Measurements from ENCODE around the gene CD300A. TPM values are rescaled to one million over a fixed set of nuclear protein-coding genes. Genes with fewer than 3 reads are reported as not detected.
"Not testable (repeated sequence)": the region's sequence is repeated elsewhere in the genome, so short reads cannot be mapped to it uniquely, and the experiment has no call there.

The CD300A gene
- total and polyA plus RNA-seq, 2 donors (not counting 1 experiment from before 2014, with no cell fraction given) = 2.4 to 5.7 TPM

DNA sequence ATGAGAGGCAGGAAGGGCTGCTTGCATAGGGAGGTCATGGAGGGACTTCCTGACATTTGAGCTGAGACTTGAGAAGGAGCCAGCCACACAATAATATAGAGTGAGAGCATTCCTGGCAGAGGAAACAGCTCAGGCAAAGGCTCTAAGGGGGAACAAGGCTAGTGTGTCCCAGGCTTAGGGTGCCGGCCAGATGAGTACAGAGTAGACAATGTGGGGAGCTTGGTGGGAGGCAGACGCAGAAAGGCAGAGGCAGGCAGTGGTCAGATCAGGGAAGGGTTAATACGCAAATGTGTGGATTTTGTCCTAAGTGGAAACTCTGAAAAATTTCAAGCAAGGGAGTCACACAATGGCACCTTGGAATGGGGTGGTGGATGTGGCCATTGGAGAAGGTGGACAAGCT, 33.6 kb downstream of the CD300A start:
- WGBS (ENCODE audit: insufficient coverage) = 98% methylated on average over 3 of the region's 3 CpGs
- CTCF ChIA-PET = interaction anchor here (1.2 to 1.9 kb wide), 3 partner anchors 10 to 132 kb away, joined by 3 to 7 read pairs (median 5); partner anchors contain the start of gene GPR142
- Histone ChIP-seq H2AFZ (ENCODE audit: insufficient read depth, low read depth, low read length, poor library complexity, severe bottlenecking) (no peak overlapping the region), H3K36me3 (replicated peaks in 1 of 2; ENCODE audit: control extremely low read depth in 1 of 2, control insufficient read depth in 1 of 2, extremely low read depth in 1 of 2, insufficient read depth in 2 of 2, low read length in 1 of 2) (no peaks in the 10 kb centered on the region), H3K27me3 (replicated peaks in 1 of 4; ENCODE audit: control extremely low read depth in 1 of 4, control insufficient read depth in 3 of 4, insufficient read depth in 4 of 4, low read length in 3 of 4) (no peaks in the 10 kb centered on the region), H4K20me1 (ENCODE audit: control insufficient read depth, insufficient read depth, low read length, poor library complexity, severe bottlenecking) (no peaks in the 10 kb centered on the region), H3K4me2 (replicated peaks; ENCODE audit: low read depth, low read length, poor library complexity, severe bottlenecking) (no peak overlapping the region), H3K9me3 (ENCODE audit: control extremely low read depth in 1 of 3, control insufficient read depth in 2 of 3, insufficient read depth in 1 of 3, low read length in 2 of 3) (no peaks in the 10 kb centered on the region), H3K79me2 (ENCODE audit: control insufficient read depth, insufficient read depth, low read length) (no peaks in the 10 kb centered on the region), H3K9ac (ENCODE audit: low read length) (no peak overlapping the region), H3K4me1 (ENCODE audit: control insufficient read depth in 2 of 2, insufficient read depth in 2 of 2, low read length in 2 of 2) (no peaks in the 10 kb centered on the region), H3K4me3 (ENCODE audit: control extremely low read depth in 1 of 5, extremely low read depth in 1 of 5, insufficient read depth in 1 of 5, low read depth in 2 of 5, low read length in 4 of 5) (no peak overlapping the region), H3K27ac (ENCODE audit: low read length in 2 of 2) (no peak overlapping the region)
- Mint-ChIP-seq H3K9me3 (ENCODE audit: insufficient read depth) (no peaks in the 10 kb centered on the region), H3K27me3 (peaks cover 4% of the 10 kb centered on the region), H3K4me1 (no peaks in the 10 kb centered on the region), H3K27ac (no peak overlapping the region), H3K4me3 (no peak overlapping the region)
- no peak for TF ChIP-seq EZH2 (IDR thresholded peaks at IDR 0.05; ENCODE audit: borderline replicate concordance, insufficient read depth, low read depth, low read length, poor library complexity, severe bottlenecking)
- TF ChIP-seq, protein P1, sequence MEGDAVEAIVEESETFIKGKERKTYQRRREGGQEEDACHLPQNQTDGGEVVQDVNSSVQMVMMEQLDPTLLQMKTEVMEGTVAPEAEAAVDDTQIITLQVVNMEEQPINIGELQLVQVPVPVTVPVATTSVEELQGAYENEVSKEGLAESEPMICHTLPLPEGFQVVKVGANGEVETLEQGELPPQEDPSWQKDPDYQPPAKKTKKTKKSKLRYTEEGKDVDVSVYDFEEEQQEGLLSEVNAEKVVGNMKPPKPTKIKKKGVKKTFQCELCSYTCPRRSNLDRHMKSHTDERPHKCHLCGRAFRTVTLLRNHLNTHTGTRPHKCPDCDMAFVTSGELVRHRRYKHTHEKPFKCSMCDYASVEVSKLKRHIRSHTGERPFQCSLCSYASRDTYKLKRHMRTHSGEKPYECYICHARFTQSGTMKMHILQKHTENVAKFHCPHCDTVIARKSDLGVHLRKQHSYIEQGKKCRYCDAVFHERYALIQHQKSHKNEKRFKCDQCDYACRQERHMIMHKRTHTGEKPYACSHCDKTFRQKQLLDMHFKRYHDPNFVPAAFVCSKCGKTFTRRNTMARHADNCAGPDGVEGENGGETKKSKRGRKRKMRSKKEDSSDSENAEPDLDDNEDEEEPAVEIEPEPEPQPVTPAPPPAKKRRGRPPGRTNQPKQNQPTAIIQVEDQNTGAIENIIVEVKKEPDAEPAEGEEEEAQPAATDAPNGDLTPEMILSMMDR (IDR thresholded peaks at IDR 0.05) = no peak
- no peak for DNase-seq
- intact Hi-C loops (cut with micrococcal nuclease) = no loop called here
- no peak for ATAC-seq (ENCODE audit: low read depth)
- POLR2A ChIA-PET = no interaction called here

DNA sequence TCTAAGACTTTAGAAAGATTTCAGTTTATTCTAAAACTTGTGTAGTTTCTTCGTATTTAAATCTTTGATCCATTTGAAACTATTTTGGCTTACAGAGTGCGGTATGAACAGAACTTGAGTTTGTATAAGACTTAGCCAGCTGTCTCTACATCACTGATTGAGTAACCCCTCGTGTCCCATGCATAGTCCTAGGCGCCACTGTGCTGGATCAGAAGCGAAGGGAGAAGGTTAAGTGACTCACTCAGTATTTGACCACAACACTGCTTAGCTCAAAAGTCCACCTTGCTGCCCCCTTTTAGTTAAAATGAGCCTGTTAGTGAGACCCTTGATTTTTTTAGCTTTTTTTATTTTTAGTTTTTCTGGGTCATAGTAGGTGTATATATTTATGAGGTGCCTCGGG, 36.4 kb downstream of the CD300A start:
- ATAC-seq (ENCODE audit: low read depth) = no peak
- H3K4me2 ChIP-seq (replicated peaks; ENCODE audit: low read depth, low read length, poor library complexity, severe bottlenecking) = no peak overlapping the region
- H3K9ac ChIP-seq (ENCODE audit: low read length) = no peak overlapping the region
- no peaks in the 10 kb centered on the region for H3K4me1 ChIP-seq (ENCODE audit: control insufficient read depth in 2 of 2, insufficient read depth in 2 of 2, low read length in 2 of 2)
- no peaks in the 10 kb centered on the region for H4K20me1 ChIP-seq (ENCODE audit: control insufficient read depth, insufficient read depth, low read length, poor library complexity, severe bottlenecking)
- no peak overlapping the region for H3K27ac ChIP-seq (ENCODE audit: low read length in 2 of 2)
- Mint-ChIP-seq H3K27me3 (peaks cover 3% of the 10 kb centered on the region), H3K4me3 (no peak overlapping the region), H3K27ac (no peak overlapping the region), H3K4me1 (no peaks in the 10 kb centered on the region), H3K9me3 (ENCODE audit: insufficient read depth) (no peaks in the 10 kb centered on the region)
- CTCF ChIA-PET = interaction anchor here (0.7 kb wide), 1 partner anchor 125 kb away, joined by 3 read pairs; no protein-coding TSS in a partner anchor
- H2AFZ ChIP-seq (ENCODE audit: insufficient read depth, low read depth, low read length, poor library complexity, severe bottlenecking) = no peak overlapping the region
- H3K36me3 ChIP-seq (replicated peaks in 1 of 2; ENCODE audit: control extremely low read depth in 1 of 2, control insufficient read depth in 1 of 2, extremely low read depth in 1 of 2, insufficient read depth in 2 of 2, low read length in 1 of 2) = no peaks in the 10 kb centered on the region
- H3K79me2 ChIP-seq (ENCODE audit: control insufficient read depth, insufficient read depth, low read length) = no peaks in the 10 kb centered on the region
- no peak for DNase-seq
- H3K4me3 ChIP-seq (ENCODE audit: control extremely low read depth in 1 of 5, extremely low read depth in 1 of 5, insufficient read depth in 1 of 5, low read depth in 2 of 5, low read length in 4 of 5) = no peak overlapping the region
- TF ChIP-seq EZH2 (IDR thresholded peaks at IDR 0.05; ENCODE audit: borderline replicate concordance, insufficient read depth, low read depth, low read length, poor library complexity, severe bottlenecking) = no peak
- TF ChIP-seq, protein P1 (IDR thresholded peaks at IDR 0.05) = no peak
- no peaks in the 10 kb centered on the region for H3K27me3 ChIP-seq (replicated peaks in 1 of 4; ENCODE audit: control extremely low read depth in 1 of 4, control insufficient read depth in 3 of 4, insufficient read depth in 4 of 4, low read length in 3 of 4)
- H3K9me3 ChIP-seq (ENCODE audit: control extremely low read depth in 1 of 3, control insufficient read depth in 2 of 3, insufficient read depth in 1 of 3, low read length in 2 of 3) = no peaks in the 10 kb centered on the region
- intact Hi-C loops (cut with micrococcal nuclease) = no loop called here
- POLR2A ChIA-PET = no interaction called here
- 100% methylated on average over 2 of the region's 6 CpGs for WGBS (ENCODE audit: insufficient coverage)

DNA sequence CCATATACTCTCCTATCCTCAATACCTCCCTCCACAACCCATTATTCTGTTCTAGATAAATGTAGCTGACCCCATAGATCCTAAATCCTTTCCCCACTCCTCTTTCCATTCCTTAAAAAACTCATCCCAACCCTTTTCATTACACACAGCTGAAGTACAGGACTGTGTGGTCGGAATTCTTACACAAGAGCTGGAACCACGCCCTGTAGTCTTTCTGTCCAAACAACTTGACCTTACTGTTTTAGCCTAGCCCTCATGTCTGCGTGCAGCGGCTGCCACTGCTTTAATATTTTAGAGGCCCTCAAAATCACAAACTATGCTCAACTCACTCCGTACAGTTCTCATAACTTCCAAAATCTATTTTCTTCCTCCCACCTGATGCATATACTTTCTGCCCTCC, 37.5 kb downstream of the CD300A start:
- POLR2A ChIA-PET; H3K27me3 Mint-ChIP-seq; H3K36me3 ChIP-seq (replicated peaks in 1 of 2; ENCODE audit: control extremely low read depth in 1 of 2, control insufficient read depth in 1 of 2, extremely low read depth in 1 of 2, insufficient read depth in 2 of 2, low read length in 1 of 2); H3K4me2 ChIP-seq (replicated peaks; ENCODE audit: low read depth, low read length, poor library complexity, severe bottlenecking); CTCF ChIA-PET; H4K20me1 ChIP-seq (ENCODE audit: control insufficient read depth, insufficient read depth, low read length, poor library complexity, severe bottlenecking); H3K4me1 Mint-ChIP-seq; H3K79me2 ChIP-seq (ENCODE audit: control insufficient read depth, insufficient read depth, low read length); H3K9ac ChIP-seq (ENCODE audit: low read length); intact Hi-C loops (cut with micrococcal nuclease); H3K4me3 Mint-ChIP-seq; H3K9me3 Mint-ChIP-seq (ENCODE audit: insufficient read depth); ATAC-seq (ENCODE audit: low read depth); H3K27ac ChIP-seq (ENCODE audit: low read length in 2 of 2); H3K27ac Mint-ChIP-seq; H3K9me3 ChIP-seq (ENCODE audit: control extremely low read depth in 1 of 3, control insufficient read depth in 2 of 3, insufficient read depth in 1 of 3, low read length in 2 of 3); H3K4me3 ChIP-seq (ENCODE audit: control extremely low read depth in 1 of 5, extremely low read depth in 1 of 5, insufficient read depth in 1 of 5, low read depth in 2 of 5, low read length in 4 of 5); H2AFZ ChIP-seq (ENCODE audit: insufficient read depth, low read depth, low read length, poor library complexity, severe bottlenecking); H3K27me3 ChIP-seq (replicated peaks in 1 of 4; ENCODE audit: control extremely low read depth in 1 of 4, control insufficient read depth in 3 of 4, insufficient read depth in 4 of 4, low read length in 3 of 4); DNase-seq; H3K4me1 ChIP-seq (ENCODE audit: control insufficient read depth in 2 of 2, insufficient read depth in 2 of 2, low read length in 2 of 2): not testable (repeated sequence)
- 92% methylated on average over 5 of the region's 5 CpGs for WGBS (ENCODE audit: insufficient coverage)

Measured in B cell (primary cell).